CD8-positive, alpha-beta memory T cell (primary cell): ENCODE measurements around the gene CDH23. TPM values are rescaled to one million over a fixed set of nuclear protein-coding genes. Genes with fewer than 3 reads are reported as not detected.

Source experiments
- CTCF ChIA-PET: fragments of 350-600 bp; sonication (Branson Sonifier 250); formaldehyde crosslinking; loops from one replicate; lab custom pipeline; 2021; ENCODE audit warnings: antibody characterized with exemption; lab: Charles Lee
- POLR2A ChIA-PET: fragments of 350-600 bp; sonication (Branson Sonifier 250); formaldehyde crosslinking; loops from one replicate; lab custom pipeline; 2021; ENCODE audit warnings: antibody characterized with exemption; lab: Charles Lee
- DNase-seq, 5 donors: peaks; one replicate each; pipeline versions ENCODE4 v3.0.0 to v3.0.0-alpha.2; 2020 to 2022; ENCODE audit warnings: mixed read lengths in 1 of 5
- H3K27ac ChIP-seq: one replicate; pipeline ENCODE4 v1.7.0; 2013; ENCODE audit warnings: low read depth, mild to moderate bottlenecking, low read length, moderate library complexity
- H3K27me3 ChIP-seq: 2 replicates; pipeline ENCODE4 v1.7.0; 2013; ENCODE audit warnings: low read length, mild to moderate bottlenecking; ENCODE audit not compliant: insufficient read depth, poor library complexity, severe bottlenecking
- H3K36me3 ChIP-seq: 2 replicates; pipeline ENCODE4 v1.7.0; 2013; ENCODE audit warnings: mild to moderate bottlenecking, low read length, moderate library complexity; ENCODE audit not compliant: insufficient read depth
- H3K4me1 ChIP-seq: 2 replicates; pipeline ENCODE4 v1.7.0; 2013; ENCODE audit warnings: mild to moderate bottlenecking, low read length, moderate library complexity; ENCODE audit not compliant: insufficient read depth
- H3K4me3 ChIP-seq: 2 replicates; pipeline ENCODE4 v1.7.0; 2013; ENCODE audit warnings: mild to moderate bottlenecking, low read length
- H3K9me3 ChIP-seq: 2 replicates; pipeline ENCODE4 v1.7.0; 2013; ENCODE audit warnings: mild to moderate bottlenecking, low read length
- H3K27ac Mint-ChIP-seq, 8 donors: one replicate each; pipeline ENCODE4 v1.8.0; 2020 to 2021; ENCODE audit warnings: mixed read lengths in 8 of 8, mild to moderate bottlenecking in 6 of 8, inconsistent platforms in 3 of 8, moderate library complexity in 3 of 8
- H3K27me3 Mint-ChIP-seq, 2 donors: one replicate each; pipeline ENCODE4 v1.8.0; 2020 to 2021; ENCODE audit warnings: mixed read lengths in 2 of 2, mild to moderate bottlenecking in 1 of 2, moderate library complexity in 1 of 2
- H3K36me3 Mint-ChIP-seq, 3 donors: one replicate each; pipeline ENCODE4 v1.8.0; 2020 to 2021; ENCODE audit warnings: mixed read lengths in 3 of 3, inconsistent platforms in 1 of 3, mild to moderate bottlenecking in 1 of 3
- H3K4me1 Mint-ChIP-seq, 3 donors: one replicate each; pipeline ENCODE4 v1.8.0; 2020 to 2021; ENCODE audit warnings: mixed read lengths in 3 of 3, inconsistent platforms in 1 of 3, mild to moderate bottlenecking in 1 of 3
- H3K4me3 Mint-ChIP-seq, 7 donors: one replicate each; pipeline ENCODE4 v1.8.0; 2020 to 2021; ENCODE audit warnings: mixed read lengths in 7 of 7, mild to moderate bottlenecking in 6 of 7, moderate library complexity in 4 of 7, inconsistent platforms in 2 of 7
- H3K9me3 Mint-ChIP-seq, 5 donors: one replicate each; pipeline ENCODE4 v1.8.0; 2020 to 2022; ENCODE audit warnings: mixed read lengths in 5 of 5, mild to moderate bottlenecking in 3 of 5, moderate library complexity in 2 of 5, inconsistent platforms in 1 of 5
- polyA plus RNA-seq: library from polyadenylated mRNA; unstranded; fragments of 300-500 nt; fragmentation: Illumina TruSeq; gene quantifications from one replicate; pipeline ENCODE4 v1.2.3, GENCODE V29; 2021
- total RNA-seq, 2 experiments: library from RNA; stranded (reverse); gene quantifications; one replicate each; pipeline ENCODE4 v1.2.3, GENCODE V29; 2021

The CDH23 gene
- total and polyA plus RNA-seq, 3 experiments from 2014 or later, result 0.74 to 2.0 (median 0.78) TPM

DNA sequence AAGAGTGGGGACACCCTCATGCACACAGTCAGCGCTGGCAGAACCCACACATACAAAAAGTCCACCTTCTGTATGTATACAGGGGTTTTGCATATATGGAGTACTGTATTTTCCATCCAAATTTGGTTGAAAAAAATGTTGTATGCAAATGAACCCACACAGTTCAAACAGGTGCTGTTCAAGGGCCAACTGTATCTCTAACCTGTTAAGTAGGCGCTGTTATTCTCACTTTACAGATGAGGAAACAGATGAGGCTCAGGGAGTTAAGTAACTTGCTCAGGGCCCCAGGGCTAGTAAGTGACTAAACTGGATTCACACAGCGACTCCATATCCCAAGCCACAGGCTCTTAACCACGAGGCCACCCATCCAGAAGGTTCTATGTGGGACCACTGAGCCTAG, 252.9 kb downstream of the CDH23 start:
- H3K36me3 ChIP-seq, result no peaks in the 10 kb centered on the region
- H3K4me3 Mint-ChIP-seq, result no peak overlapping the region
- no peaks in the 10 kb centered on the region for H3K27me3 ChIP-seq
- no peaks in the 10 kb centered on the region for H3K27me3 Mint-ChIP-seq
- ChIA-PET POLR2A (no interaction called here), CTCF (no interaction called here)
- H3K27ac Mint-ChIP-seq, result no peak overlapping the region
- H3K36me3 Mint-ChIP-seq, result no peaks in the 10 kb centered on the region
- no peak overlapping the region for H3K4me3 ChIP-seq
- no peaks in the 10 kb centered on the region for H3K9me3 Mint-ChIP-seq
- no peaks in the 10 kb centered on the region for H3K4me1 ChIP-seq
- H3K4me1 Mint-ChIP-seq, result no peaks in the 10 kb centered on the region
- H3K9me3 ChIP-seq, result no peaks in the 10 kb centered on the region
- H3K27ac ChIP-seq, result no peak overlapping the region
- DNase-seq, result no peak

GRCh38 chr10:71650397-71650796, 253.7 kb downstream of the CDH23 start:
- Histone ChIP-seq H3K9me3 (no peaks in the 10 kb centered on the region), H3K27me3 (no peaks in the 10 kb centered on the region), H3K27ac (no peak overlapping the region), H3K4me1 (no peaks in the 10 kb centered on the region), H3K4me3 (no peak overlapping the region), H3K36me3 (no peaks in the 10 kb centered on the region)
- Mint-ChIP-seq H3K27ac (no peak overlapping the region), H3K4me3 (no peak overlapping the region), H3K36me3 (no peaks in the 10 kb centered on the region), H3K9me3 (no peaks in the 10 kb centered on the region), H3K4me1 (no peaks in the 10 kb centered on the region), H3K27me3 (no peaks in the 10 kb centered on the region)
- CTCF ChIA-PET, result no interaction called here
- POLR2A ChIA-PET, result no interaction called here
- no peak for DNase-seq

GRCh38 chr10:71651428-71651827, 254.7 kb downstream of the CDH23 start:
- H3K4me1 Mint-ChIP-seq, result no peaks in the 10 kb centered on the region
- DNase-seq, result no peak
- H3K9me3 Mint-ChIP-seq, result no peaks in the 10 kb centered on the region
- no peak overlapping the region for H3K4me3 ChIP-seq
- no peaks in the 10 kb centered on the region for H3K9me3 ChIP-seq
- peak overlapping the region in 2 of 8 donors; percentile 33 to 58 for H3K27ac Mint-ChIP-seq
- ChIA-PET CTCF (no interaction called here), POLR2A (no interaction called here)
- no peak overlapping the region for H3K27ac ChIP-seq
- H3K36me3 ChIP-seq, result no peaks in the 10 kb centered on the region
- no peaks in the 10 kb centered on the region for H3K36me3 Mint-ChIP-seq
- no peaks in the 10 kb centered on the region for H3K4me1 ChIP-seq
- no peak overlapping the region for H3K4me3 Mint-ChIP-seq
- H3K27me3 ChIP-seq, result no peaks in the 10 kb centered on the region
- H3K27me3 Mint-ChIP-seq, result no peaks in the 10 kb centered on the region

DNA sequence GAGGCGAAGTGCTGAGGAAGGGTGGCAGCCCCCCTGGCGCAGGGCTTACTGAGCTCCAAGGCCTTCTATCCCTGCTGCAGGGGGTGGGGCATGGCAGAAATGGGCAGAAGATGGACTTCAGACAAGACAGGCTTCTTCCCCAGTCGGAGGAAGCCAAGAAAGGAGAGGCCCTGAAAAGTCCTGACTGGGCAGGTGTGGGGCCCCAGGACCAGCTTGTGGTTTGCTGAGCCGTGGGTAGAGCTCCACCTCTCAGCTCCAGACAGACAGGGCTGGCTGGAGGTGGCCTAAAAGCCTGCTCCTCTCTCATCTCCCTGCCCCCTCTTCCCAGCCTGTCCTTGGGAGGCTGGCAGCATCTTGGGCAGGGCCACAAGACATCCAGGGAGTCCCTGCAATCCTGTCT, 255.2 kb downstream of the CDH23 start:
- Histone ChIP-seq H3K27me3 (no peaks in the 10 kb centered on the region), H3K4me3 (no peak overlapping the region), H3K36me3 (no peaks in the 10 kb centered on the region), H3K27ac (no peak overlapping the region), H3K9me3 (no peaks in the 10 kb centered on the region), H3K4me1 (no peaks in the 10 kb centered on the region)
- CTCF ChIA-PET, result no interaction called here
- Mint-ChIP-seq H3K36me3 (no peaks in the 10 kb centered on the region), H3K9me3 (no peaks in the 10 kb centered on the region), H3K27ac (peak overlapping the region in 1 of 8 donors; percentile 33), H3K27me3 (no peaks in the 10 kb centered on the region), H3K4me3 (no peak overlapping the region), H3K4me1 (no peaks in the 10 kb centered on the region)
- POLR2A ChIA-PET, result no interaction called here
- no peak for DNase-seq

GRCh38 chr10:71653044-71653443, 256.3 kb downstream of the CDH23 start:
- H3K4me3 Mint-ChIP-seq, result no peak overlapping the region
- no peaks in the 10 kb centered on the region for H3K4me1 Mint-ChIP-seq
- Histone ChIP-seq H3K9me3 (no peaks in the 10 kb centered on the region), H3K27me3 (no peaks in the 10 kb centered on the region), H3K4me3 (no peak overlapping the region), H3K27ac (no peak overlapping the region), H3K4me1 (no peaks in the 10 kb centered on the region), H3K36me3 (no peaks in the 10 kb centered on the region)
- no peak for DNase-seq
- H3K27ac Mint-ChIP-seq, result peak overlapping the region in 2 of 8 donors; percentile 49 to 72
- CTCF ChIA-PET, result no interaction called here
- H3K27me3 Mint-ChIP-seq, result no peaks in the 10 kb centered on the region
- POLR2A ChIA-PET, result no interaction called here
- no peaks in the 10 kb centered on the region for H3K36me3 Mint-ChIP-seq
- H3K9me3 Mint-ChIP-seq, result no peaks in the 10 kb centered on the region

DNA sequence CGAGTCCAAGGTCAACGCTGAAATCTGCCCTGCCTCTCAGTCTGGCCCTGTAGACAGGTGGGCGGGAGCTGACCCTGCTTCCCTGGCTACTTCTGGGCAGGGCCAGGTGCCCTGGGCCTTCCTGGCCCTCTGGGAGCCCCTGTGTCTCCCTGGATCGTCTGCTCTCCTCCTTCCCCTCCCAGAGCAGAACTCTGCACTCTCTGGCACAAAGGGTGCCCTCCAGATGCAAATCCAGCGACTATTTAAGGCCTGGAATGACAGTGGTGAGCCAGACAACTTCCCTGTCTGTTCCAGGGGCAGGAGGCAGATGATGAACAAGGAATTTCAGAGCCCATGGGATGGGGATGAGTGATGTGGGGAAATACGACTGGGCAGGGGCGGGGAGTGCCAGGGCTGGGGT, 259.5 kb downstream of the CDH23 start:
- Mint-ChIP-seq H3K4me1 (no peaks in the 10 kb centered on the region), H3K36me3 (no peaks in the 10 kb centered on the region), H3K27ac (no peak overlapping the region), H3K27me3 (no peaks in the 10 kb centered on the region), H3K4me3 (no peak overlapping the region), H3K9me3 (no peaks in the 10 kb centered on the region)
- Histone ChIP-seq H3K27ac (no peak overlapping the region), H3K4me3 (no peak overlapping the region), H3K9me3 (no peaks in the 10 kb centered on the region), H3K4me1 (no peaks in the 10 kb centered on the region), H3K36me3 (no peaks in the 10 kb centered on the region), H3K27me3 (no peaks in the 10 kb centered on the region)
- no peak for DNase-seq
- ChIA-PET CTCF (no interaction called here), POLR2A (no interaction called here)

- H3K4me3 ChIP-seq, result no peak overlapping the region
- no peaks in the 10 kb centered on the region for H3K36me3 Mint-ChIP-seq
- H3K4me3 Mint-ChIP-seq, result no peak overlapping the region
- no peaks in the 10 kb centered on the region for H3K27me3 Mint-ChIP-seq
- no peak for DNase-seq
- H3K9me3 ChIP-seq, result no peaks in the 10 kb centered on the region
- peak overlapping the region in 3 of 8 donors; percentile 59 to 67 (median 64) for H3K27ac Mint-ChIP-seq
- H3K9me3 Mint-ChIP-seq, result no peaks in the 10 kb centered on the region
- no peaks in the 10 kb centered on the region for H3K36me3 ChIP-seq
- no peaks in the 10 kb centered on the region for H3K4me1 Mint-ChIP-seq
- ChIA-PET CTCF (interaction anchor here (1.1 kb wide), 1 partner anchor 16 kb away, joined by 3 read pairs; no protein-coding TSS in a partner anchor), POLR2A (no interaction called here)
- no peaks in the 10 kb centered on the region for H3K4me1 ChIP-seq
- no peak overlapping the region for H3K27ac ChIP-seq
- no peaks in the 10 kb centered on the region for H3K27me3 ChIP-seq
Measured at GRCh38 chr10:71657604-71658466, 261.1 kb downstream of the CDH23 start.

GRCh38 chr10:71658467-71658745, 261.7 kb downstream of the CDH23 start:
- CTCF ChIA-PET, result interaction anchor here (1.1 kb wide), 1 partner anchor 15 kb away, joined by 3 read pairs; no protein-coding TSS in a partner anchor

More at GRCh38 chr10:71658467-71658745, 261.7 kb downstream of the CDH23 start:
- no peak for DNase-seq
- H3K4me1 ChIP-seq, result no peaks in the 10 kb centered on the region
- Mint-ChIP-seq H3K4me3 (no peak overlapping the region), H3K9me3 (no peaks in the 10 kb centered on the region), H3K36me3 (no peaks in the 10 kb centered on the region), H3K27ac (no peak overlapping the region), H3K4me1 (no peaks in the 10 kb centered on the region), H3K27me3 (peaks cover 0 to 6% of the 10 kb centered on the region in 2 donors)
- no peaks in the 10 kb centered on the region for H3K9me3 ChIP-seq
- H3K36me3 ChIP-seq, result no peaks in the 10 kb centered on the region
- H3K27me3 ChIP-seq, result no peaks in the 10 kb centered on the region
- no peak overlapping the region for H3K4me3 ChIP-seq
- POLR2A ChIA-PET, result no interaction called here
- H3K27ac ChIP-seq, result no peak overlapping the region
